NCI-H2029 (cell line): Measurements from ENCODE around the gene TSPEAR.

ENCODE experiments used
- DNase-seq: peaks from one replicate; lab custom pipeline; 2025; lab: John Stamatoyannopoulos, UW

The TSPEAR gene

GRCh38 chr21:44740742-44741141 is 29.4 kb upstream of the TSPEAR start:
- no peak for DNase-seq

GRCh38 chr21:44739316-44739715 is 27.9 kb upstream of the TSPEAR start:
- no peak for DNase-seq

GRCh38 chr21:44738621-44739020 is 27.2 kb upstream of the TSPEAR start:
- DNase-seq, result no peak

GRCh38 chr21:44737706-44738354 is 26.5 kb upstream of the TSPEAR start:
- DNase-seq, result no peak

GRCh38 chr21:44736291-44737004 is 25.1 kb upstream of the TSPEAR start:
- DNase-seq, result peak; percentile 95

- DNase-seq, result peak; percentile 69
Measured at GRCh38 chr21:44735821-44736220, 24.4 kb upstream of the TSPEAR start.

- DNase-seq, result no peak
Measured at GRCh38 chr21:44734841-44735240, 23.5 kb upstream of the TSPEAR start.

- no peak for DNase-seq
Measured at GRCh38 chr21:44734026-44734745, 22.8 kb upstream of the TSPEAR start.

GRCh38 chr21:44732956-44733355 is 21.6 kb upstream of the TSPEAR start:
- no peak for DNase-seq

GRCh38 chr21:44732263-44732662 is 20.9 kb upstream of the TSPEAR start:
- no peak for DNase-seq

- DNase-seq, result no peak
Measured at GRCh38 chr21:44730951-44731579, 19.7 kb upstream of the TSPEAR start.

- no peak for DNase-seq
Measured at GRCh38 chr21:44730028-44730395, 18.6 kb upstream of the TSPEAR start.

GRCh38 chr21:44729336-44730027 is 18.1 kb upstream of the TSPEAR start:
- no peak for DNase-seq

GRCh38 chr21:44728716-44729115 is 17.3 kb upstream of the TSPEAR start:
- no peak for DNase-seq

GRCh38 chr21:44727757-44728156 is 16.4 kb upstream of the TSPEAR start:
- no peak for DNase-seq

- no peak for DNase-seq
Measured at GRCh38 chr21:44727321-44727720, 15.9 kb upstream of the TSPEAR start.

- DNase-seq, result no peak
Measured at GRCh38 chr21:44726826-44727225, 15.5 kb upstream of the TSPEAR start.

- no peak for DNase-seq
Measured at GRCh38 chr21:44724926-44725325, 13.6 kb upstream of the TSPEAR start.

GRCh38 chr21:44724196-44724595 is 12.8 kb upstream of the TSPEAR start:
- no peak for DNase-seq

- DNase-seq, result no peak
Measured at GRCh38 chr21:44723177-44724131, 12.1 kb upstream of the TSPEAR start.

GRCh38 chr21:44722731-44723130 is 11.4 kb upstream of the TSPEAR start:
- DNase-seq, result no peak
